ENCODE measurements around the gene CDC25C.
A peak's percentile ranks its signal among the peaks of the same experiment; 100 is the strongest.

CDC25C gene

GRCh38 chr5:138369706-138370105 is 38.1 kb upstream of the CDC25C start:
- DNase-seq (ENCODE audit: low spot score): no peak

GRCh38 chr5:138369261-138369660 is 37.7 kb upstream of the CDC25C start:
- TF ChIP-seq CTCF (IDR thresholded peaks at IDR 0.05; ENCODE audit: poor library complexity, severe bottlenecking): no peak
- Histone ChIP-seq H3K9me3 (ENCODE audit: severe bottlenecking) (no peaks in the 10 kb centered on the region), H3K27me3 (ENCODE audit: insufficient read depth, poor library complexity, severe bottlenecking) (no peaks in the 10 kb centered on the region), H3K4me3 (ENCODE audit: severe bottlenecking) (no peak overlapping the region), H3K4me1 (ENCODE audit: insufficient read depth, poor library complexity, severe bottlenecking) (peaks cover 5% of the 10 kb centered on the region), H3K36me3 (ENCODE audit: low read depth) (peaks cover 18% of the 10 kb centered on the region), H3K27ac (ENCODE audit: poor library complexity, severe bottlenecking) (no peak overlapping the region)
- DNase-seq (ENCODE audit: low spot score) (no peak), ATAC-seq (ENCODE audit: low read depth) (no peak)

More at GRCh38 chr5:138369706-138370105, 38.1 kb upstream of the CDC25C start:
- Histone ChIP-seq H3K4me1 (ENCODE audit: insufficient read depth, poor library complexity, severe bottlenecking) (peaks cover 5% of the 10 kb centered on the region), H3K27me3 (ENCODE audit: insufficient read depth, poor library complexity, severe bottlenecking) (no peaks in the 10 kb centered on the region), H3K36me3 (ENCODE audit: low read depth) (peaks cover 22% of the 10 kb centered on the region), H3K9me3 (ENCODE audit: severe bottlenecking) (no peaks in the 10 kb centered on the region), H3K27ac (ENCODE audit: poor library complexity, severe bottlenecking) (no peak overlapping the region), H3K4me3 (ENCODE audit: severe bottlenecking) (no peak overlapping the region)
- ATAC-seq (ENCODE audit: low read depth): no peak
- TF ChIP-seq CTCF (IDR thresholded peaks at IDR 0.05; ENCODE audit: poor library complexity, severe bottlenecking): no peak

GRCh38 chr5:138366632-138367382 is 35.2 kb upstream of the CDC25C start:
- H3K27ac ChIP-seq (ENCODE audit: poor library complexity, severe bottlenecking): no peak overlapping the region
- ATAC-seq (ENCODE audit: low read depth) (peak; percentile 47; the same call in 2 of the 3 replicates), DNase-seq (ENCODE audit: low spot score) (no peak)
- H3K4me3 ChIP-seq (ENCODE audit: severe bottlenecking): no peak overlapping the region
- no peaks in the 10 kb centered on the region for H3K9me3 ChIP-seq (ENCODE audit: severe bottlenecking)
- H3K4me1 ChIP-seq (ENCODE audit: insufficient read depth, poor library complexity, severe bottlenecking): peaks cover 5% of the 10 kb centered on the region
- TF ChIP-seq CTCF (IDR thresholded peaks at IDR 0.05; ENCODE audit: poor library complexity, severe bottlenecking): no peak
- H3K36me3 ChIP-seq (ENCODE audit: low read depth): no peaks in the 10 kb centered on the region
- H3K27me3 ChIP-seq (ENCODE audit: insufficient read depth, poor library complexity, severe bottlenecking): no peaks in the 10 kb centered on the region

GRCh38 chr5:138364576-138364975 is 33.0 kb upstream of the CDC25C start:
- H3K27ac ChIP-seq (ENCODE audit: poor library complexity, severe bottlenecking): no peak overlapping the region
- H3K27me3 ChIP-seq (ENCODE audit: insufficient read depth, poor library complexity, severe bottlenecking): no peaks in the 10 kb centered on the region
- ATAC-seq (ENCODE audit: low read depth) (no peak), DNase-seq (ENCODE audit: low spot score) (no peak)
- no peak overlapping the region for H3K4me3 ChIP-seq (ENCODE audit: severe bottlenecking)
- H3K36me3 ChIP-seq (ENCODE audit: low read depth): no peaks in the 10 kb centered on the region
- no peak for TF ChIP-seq CTCF (IDR thresholded peaks at IDR 0.05; ENCODE audit: poor library complexity, severe bottlenecking)
- no peaks in the 10 kb centered on the region for H3K9me3 ChIP-seq (ENCODE audit: severe bottlenecking)
- no peaks in the 10 kb centered on the region for H3K4me1 ChIP-seq (ENCODE audit: insufficient read depth, poor library complexity, severe bottlenecking)

GRCh38 chr5:138360941-138361452 is 29.4 kb upstream of the CDC25C start:
- Histone ChIP-seq H3K27me3 (ENCODE audit: insufficient read depth, poor library complexity, severe bottlenecking) (no peaks in the 10 kb centered on the region), H3K4me3 (ENCODE audit: severe bottlenecking) (no peak overlapping the region), H3K27ac (ENCODE audit: poor library complexity, severe bottlenecking) (no peak overlapping the region), H3K4me1 (ENCODE audit: insufficient read depth, poor library complexity, severe bottlenecking) (no peaks in the 10 kb centered on the region), H3K36me3 (ENCODE audit: low read depth) (no peaks in the 10 kb centered on the region), H3K9me3 (ENCODE audit: severe bottlenecking) (no peaks in the 10 kb centered on the region)
- no peak for TF ChIP-seq CTCF (IDR thresholded peaks at IDR 0.05; ENCODE audit: poor library complexity, severe bottlenecking)
- DNase-seq (ENCODE audit: low spot score): no peak
- ATAC-seq (ENCODE audit: low read depth): no peak
